DND-41 (cell line): Measurements from ENCODE around the gene LRRC27.

Source experiments
- ATAC-seq: fragments of 200-7000 bp; cut with Tn5 transposase; 3 replicates; pipeline ENCODE4 v1.9.1; 2021; ENCODE audit warnings: low read depth; ENCODE audit not compliant: insufficient read depth
- DNase-seq: peaks from one replicate; pipeline ENCODE4 v3.0.0-alpha.2; 2020
- H2AFZ ChIP-seq: 2 replicates; pipeline ENCODE4 v1.6.0; 2012; ENCODE audit warnings: low read depth, low read length
- H3K27ac ChIP-seq: 2 replicates; pipeline ENCODE4 v1.5.1; 2012; ENCODE audit warnings: low read length, inconsistent platforms
- H3K27me3 ChIP-seq: fragments of 200-600 bp; sonication (generic); 2 replicates; pipeline ENCODE4 v1.6.0; 2012; ENCODE audit warnings: low read length, mild to moderate bottlenecking, inconsistent platforms; ENCODE audit not compliant: insufficient read depth, poor library complexity
- H3K36me3 ChIP-seq: 2 replicates; pipeline ENCODE4 v1.5.1; 2012; ENCODE audit warnings: low read length, inconsistent platforms; ENCODE audit not compliant: insufficient read depth
- H3K4me1 ChIP-seq: 2 replicates; pipeline ENCODE4 v1.5.1; 2012; ENCODE audit warnings: mild to moderate bottlenecking, low read length; ENCODE audit not compliant: insufficient read depth
- H3K4me2 ChIP-seq: 2 replicates; pipeline ENCODE4 v1.6.0; 2012; ENCODE audit warnings: mild to moderate bottlenecking, moderate library complexity, low read length, inconsistent platforms; ENCODE audit not compliant: insufficient read depth
- H3K4me3 ChIP-seq, 2 experiments: fragments of 200-600 bp in 1 of 2; shearing (Covaris generic) in 1 of 2; 2 replicates each; pipeline ENCODE4 v1.5.1; 2012 to 2016; ENCODE audit warnings: inconsistent platforms in 2 of 2, low read length in 2 of 2, mild to moderate bottlenecking in 2 of 2, low read depth in 1 of 2, moderate library complexity in 1 of 2
- H3K79me2 ChIP-seq: 2 replicates; pipeline ENCODE4 v1.6.0; 2012; ENCODE audit warnings: low read length, inconsistent platforms; ENCODE audit not compliant: insufficient read depth
- H3K9ac ChIP-seq: 2 replicates; pipeline ENCODE4 v1.6.0; 2012; ENCODE audit warnings: low read depth, mild to moderate bottlenecking, inconsistent platforms, low read length, moderate library complexity
- H3K9me3 ChIP-seq: 2 replicates; pipeline ENCODE4 v1.5.1; 2012; ENCODE audit warnings: low read length, moderate library complexity, mild to moderate bottlenecking, inconsistent platforms; ENCODE audit not compliant: insufficient read depth, severe bottlenecking
- H4K20me1 ChIP-seq: 2 replicates; pipeline ENCODE4 v1.6.0; 2012; ENCODE audit warnings: low read length; ENCODE audit not compliant: insufficient read depth
- CTCF ChIP-seq: IDR thresholded peaks from 2 replicates; pipeline ENCODE4 v1.5.1; 2012; ENCODE audit warnings: borderline replicate concordance, low read length, moderate library complexity, mild to moderate bottlenecking; ENCODE audit not compliant: poor library complexity, severe bottlenecking; ENCODE audit errors: extremely low read depth
- EZH2 ChIP-seq: IDR thresholded peaks from 3 replicates; pipeline ENCODE4 v1.6.1; 2012; ENCODE audit warnings: borderline replicate concordance, low read depth, mild to moderate bottlenecking, moderate library complexity, low read length, inconsistent platforms; ENCODE audit not compliant: severe bottlenecking

LRRC27 gene

GRCh38 chr10:132422903-132423825 lies 91.2 kb downstream of the LRRC27 start:
- DNase-seq (no peak), ATAC-seq (no peak)
- Histone ChIP-seq H3K79me2 (no peaks in the 10 kb centered on the region), H3K9ac (no peak overlapping the region), H3K27me3 (no peaks in the 10 kb centered on the region), H3K4me3 (no peak overlapping the region), H3K9me3 (peaks cover 2% of the 10 kb centered on the region), H3K4me1 (no peaks in the 10 kb centered on the region), H3K4me2 (no peak overlapping the region), H3K36me3 (no peaks in the 10 kb centered on the region; the same call in 1 of the 2 replicates), H4K20me1 (peaks cover 17% of the 10 kb centered on the region), H3K27ac (no peak overlapping the region), H2AFZ (no peak overlapping the region)
- TF ChIP-seq EZH2 (no peak), CTCF (no peak)

- DNase-seq: no peak
- H3K9me3 ChIP-seq: peaks cover 2% of the 10 kb centered on the region
- H3K4me3 ChIP-seq: no peak overlapping the region
- no peaks in the 10 kb centered on the region for H3K79me2 ChIP-seq
- H3K27me3 ChIP-seq: no peaks in the 10 kb centered on the region
- no peak overlapping the region for H3K9ac ChIP-seq
- H3K4me2 ChIP-seq: no peak overlapping the region
- TF ChIP-seq EZH2: no peak
- TF ChIP-seq CTCF: no peak
- peaks cover 13% of the 10 kb centered on the region for H4K20me1 ChIP-seq
- H3K36me3 ChIP-seq: no peaks in the 10 kb centered on the region; the same call in 1 of the 2 replicates
- H2AFZ ChIP-seq: no peak overlapping the region
- H3K27ac ChIP-seq: no peak overlapping the region
- no peaks in the 10 kb centered on the region for H3K4me1 ChIP-seq
- ATAC-seq: no peak
Measured at GRCh38 chr10:132423966-132424861, 92.2 kb downstream of the LRRC27 start.

- H2AFZ ChIP-seq: no peak overlapping the region
- no peak overlapping the region for H3K9ac ChIP-seq
- TF ChIP-seq CTCF: no peak
- no peak for TF ChIP-seq EZH2
- no peaks in the 10 kb centered on the region; the same call in 1 of the 2 replicates for H3K36me3 ChIP-seq
- peaks cover 7% of the 10 kb centered on the region; the same call in 1 of the 2 replicates for H4K20me1 ChIP-seq
- no peaks in the 10 kb centered on the region for H3K4me1 ChIP-seq
- no peak overlapping the region for H3K4me2 ChIP-seq
- DNase-seq (no peak), ATAC-seq (no peak)
- no peak overlapping the region for H3K4me3 ChIP-seq
- peaks cover 2% of the 10 kb centered on the region for H3K9me3 ChIP-seq
- H3K79me2 ChIP-seq: no peaks in the 10 kb centered on the region
- no peak overlapping the region for H3K27ac ChIP-seq
- no peaks in the 10 kb centered on the region for H3K27me3 ChIP-seq
Measured at GRCh38 chr10:132425029-132425756, 93.2 kb downstream of the LRRC27 start.
